ENCODE measurements around the gene TMEM178A. TPM values are rescaled to one million over a fixed set of nuclear protein-coding genes. Genes with fewer than 3 reads are reported as not detected.

Gene TMEM178A
- total RNA-seq, 2 donors from 2014 or later, result 0.49 to 1.0 TPM

DNA sequence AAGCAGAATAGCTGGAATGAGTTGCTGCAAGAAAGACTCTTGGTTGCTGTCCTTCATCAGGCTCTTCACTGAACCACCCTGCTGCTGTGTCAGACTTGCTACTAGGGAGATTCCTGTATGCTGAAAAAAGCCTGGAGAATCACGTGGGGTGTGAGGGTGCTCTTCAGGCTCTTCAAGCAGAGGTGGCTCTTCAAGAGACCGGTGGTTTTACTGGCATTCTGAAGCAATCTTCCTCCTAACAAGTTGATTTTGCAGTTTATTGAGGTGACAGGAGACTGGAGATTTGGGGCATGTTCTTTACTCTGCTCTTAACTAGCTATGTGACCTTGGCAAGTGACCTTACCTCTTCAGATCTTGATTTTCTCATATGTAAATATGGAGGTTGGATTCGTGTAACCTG is 14.1 kb downstream of the TMEM178A start:
- Histone ChIP-seq H3K4me1 (no peaks in the 10 kb centered on the region), H3K36me3 (no peaks in the 10 kb centered on the region), H3K9me3 (no peaks in the 10 kb centered on the region), H3K27ac (no peak overlapping the region), H3K9ac (ENCODE audit: low read depth in 2 of 2, low read length in 2 of 2) (no peak overlapping the region), H3K27me3 (no peaks in the 10 kb centered on the region), H3K4me3 (no peak overlapping the region)
- intact Hi-C loops (cut with DNase I), result no loop called here
- TF ChIP-seq CTCF (IDR thresholded peaks at IDR 0.05), result no peak
- no peak for DNase-seq

DNA sequence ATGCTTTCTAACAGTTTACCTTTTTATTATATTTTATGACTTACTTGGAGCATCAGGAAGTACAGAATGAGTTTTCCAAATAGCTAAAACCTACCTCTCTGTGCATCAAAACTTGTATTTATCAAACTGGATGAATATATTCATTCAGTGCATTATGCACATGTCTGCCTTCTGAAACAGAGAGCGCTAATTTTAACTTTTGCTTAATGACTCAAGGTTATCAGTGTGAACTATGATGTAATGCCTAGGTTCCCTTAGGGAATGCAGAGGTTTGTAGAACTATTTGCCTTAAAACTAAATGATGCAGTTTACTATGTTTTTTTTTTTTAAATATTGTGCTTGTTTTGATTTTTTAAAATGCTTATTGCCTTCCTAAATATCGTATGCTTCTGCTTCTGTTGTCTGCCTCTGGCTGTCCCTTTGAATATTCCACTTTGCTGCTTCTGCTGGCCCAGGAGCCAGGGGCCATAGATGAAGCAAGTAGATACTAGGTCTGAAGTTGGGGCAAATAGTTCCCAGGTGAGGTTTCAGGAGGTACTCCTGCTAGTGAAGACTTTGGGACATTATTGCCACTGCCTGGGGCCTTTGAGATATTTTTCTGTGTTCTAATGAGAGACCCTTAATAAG is 16.5 kb downstream of the TMEM178A start:
- Histone ChIP-seq H3K4me1 (no peaks in the 10 kb centered on the region), H3K9me3 (no peaks in the 10 kb centered on the region), H3K27ac (no peak overlapping the region), H3K4me3 (no peak overlapping the region), H3K9ac (ENCODE audit: low read depth in 2 of 2, low read length in 2 of 2) (no peak overlapping the region), H3K27me3 (no peaks in the 10 kb centered on the region), H3K36me3 (no peaks in the 10 kb centered on the region)
- no peak for DNase-seq
- intact Hi-C loops (cut with DNase I), result no loop called here
- TF ChIP-seq CTCF (IDR thresholded peaks at IDR 0.05), result no peak

DNA sequence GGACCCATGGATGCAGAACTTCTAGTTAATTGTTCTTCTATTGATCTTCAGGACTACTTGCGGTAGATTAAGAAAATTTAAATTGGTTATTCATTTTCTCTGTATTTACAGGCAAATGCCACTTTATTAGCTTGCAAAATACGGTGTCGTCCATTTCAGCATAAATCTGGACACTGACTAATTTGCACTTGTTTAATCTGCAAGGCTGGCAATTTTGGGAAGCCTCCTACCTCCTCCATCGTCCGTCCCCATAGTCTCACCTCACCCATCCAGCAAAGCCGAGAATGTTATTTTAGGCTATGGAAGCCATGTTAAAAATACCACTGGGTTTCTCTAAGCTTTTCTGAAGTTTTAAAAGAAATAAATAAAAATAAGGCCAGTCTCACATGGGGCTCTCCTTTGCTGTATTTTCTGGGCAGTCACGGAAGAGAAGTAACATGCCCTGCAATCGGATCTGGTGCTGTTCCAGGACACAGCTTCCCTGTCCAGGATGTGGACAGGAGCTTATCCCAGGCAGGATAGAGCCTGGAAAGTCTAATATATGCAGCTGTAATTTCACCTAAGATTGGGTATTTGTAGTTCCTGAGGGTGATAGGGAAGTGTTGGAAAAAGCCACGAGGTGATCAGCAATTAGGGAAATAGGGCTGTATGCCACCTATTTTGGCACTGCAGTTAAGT is 17.4 kb downstream of the TMEM178A start:
- intact Hi-C loops (cut with DNase I), result no loop called here
- no peak for TF ChIP-seq CTCF (IDR thresholded peaks at IDR 0.05)
- DNase-seq, result no peak
- Histone ChIP-seq H3K27me3 (no peaks in the 10 kb centered on the region), H3K4me1 (no peaks in the 10 kb centered on the region), H3K4me3 (no peak overlapping the region), H3K27ac (no peak overlapping the region), H3K36me3 (no peaks in the 10 kb centered on the region), H3K9ac (ENCODE audit: low read depth in 2 of 2, low read length in 2 of 2) (no peak overlapping the region), H3K9me3 (no peaks in the 10 kb centered on the region)

DNA sequence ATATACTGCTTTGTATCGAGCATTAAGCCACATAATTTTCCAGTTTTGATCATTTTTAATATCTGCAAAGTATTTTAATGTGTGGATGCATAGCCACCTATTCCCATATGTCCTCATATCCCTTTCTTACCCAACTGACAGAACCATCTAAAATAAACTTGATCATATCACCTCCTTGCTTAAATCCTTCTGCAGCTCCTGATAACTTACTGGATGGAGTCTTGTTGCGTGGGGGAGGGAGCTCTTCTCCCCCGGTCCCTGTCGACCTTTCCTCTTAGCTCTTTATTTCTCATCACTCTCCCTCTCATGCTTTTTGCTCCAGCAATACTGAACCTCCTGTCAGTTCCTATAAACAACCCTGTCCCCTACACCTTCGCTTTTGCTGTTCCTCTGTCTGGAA is 18.7 kb downstream of the TMEM178A start:
- H3K27me3 ChIP-seq, result no peaks in the 10 kb centered on the region
- H3K9me3 ChIP-seq, result no peaks in the 10 kb centered on the region
- H3K4me1 ChIP-seq, result no peaks in the 10 kb centered on the region
- no peak for DNase-seq
- H3K9ac ChIP-seq (ENCODE audit: low read depth in 2 of 2, low read length in 2 of 2), result no peak overlapping the region
- no peaks in the 10 kb centered on the region for H3K36me3 ChIP-seq
- TF ChIP-seq CTCF (IDR thresholded peaks at IDR 0.05), result no peak
- intact Hi-C loops (cut with DNase I), result no loop called here
- no peak overlapping the region for H3K27ac ChIP-seq
- H3K4me3 ChIP-seq, result no peak overlapping the region

DNA sequence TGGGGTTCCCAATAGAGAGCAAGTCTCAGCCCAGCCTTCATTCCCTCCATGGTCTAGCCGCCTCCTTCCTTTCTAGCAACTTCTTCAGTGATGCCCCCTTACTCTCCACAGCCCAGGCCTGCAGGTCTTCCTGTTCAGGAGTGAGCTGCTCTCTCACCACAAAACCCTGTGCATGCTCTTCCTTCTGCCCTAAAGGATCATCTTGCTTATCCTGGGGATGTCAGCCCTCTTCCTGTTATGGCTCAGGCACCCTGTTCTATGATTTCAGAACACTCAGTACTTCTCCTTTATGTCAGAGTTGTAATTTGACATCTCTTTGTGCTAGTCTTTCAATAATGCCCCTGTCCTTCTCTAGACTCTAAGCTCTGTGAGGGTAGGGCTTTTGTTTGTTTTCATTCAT is 19.4 kb downstream of the TMEM178A start:
- DNase-seq, result no peak
- no peak overlapping the region for H3K27ac ChIP-seq
- H3K36me3 ChIP-seq, result no peaks in the 10 kb centered on the region
- no peaks in the 10 kb centered on the region for H3K27me3 ChIP-seq
- H3K4me1 ChIP-seq, result no peaks in the 10 kb centered on the region
- no peaks in the 10 kb centered on the region for H3K9me3 ChIP-seq
- intact Hi-C loops (cut with DNase I), result no loop called here
- no peak for TF ChIP-seq CTCF (IDR thresholded peaks at IDR 0.05)
- H3K9ac ChIP-seq (ENCODE audit: low read depth in 2 of 2, low read length in 2 of 2), result no peak overlapping the region
- no peak overlapping the region for H3K4me3 ChIP-seq
